ENCODE data around the gene FOXS1.

FOXS1 gene

DNA sequence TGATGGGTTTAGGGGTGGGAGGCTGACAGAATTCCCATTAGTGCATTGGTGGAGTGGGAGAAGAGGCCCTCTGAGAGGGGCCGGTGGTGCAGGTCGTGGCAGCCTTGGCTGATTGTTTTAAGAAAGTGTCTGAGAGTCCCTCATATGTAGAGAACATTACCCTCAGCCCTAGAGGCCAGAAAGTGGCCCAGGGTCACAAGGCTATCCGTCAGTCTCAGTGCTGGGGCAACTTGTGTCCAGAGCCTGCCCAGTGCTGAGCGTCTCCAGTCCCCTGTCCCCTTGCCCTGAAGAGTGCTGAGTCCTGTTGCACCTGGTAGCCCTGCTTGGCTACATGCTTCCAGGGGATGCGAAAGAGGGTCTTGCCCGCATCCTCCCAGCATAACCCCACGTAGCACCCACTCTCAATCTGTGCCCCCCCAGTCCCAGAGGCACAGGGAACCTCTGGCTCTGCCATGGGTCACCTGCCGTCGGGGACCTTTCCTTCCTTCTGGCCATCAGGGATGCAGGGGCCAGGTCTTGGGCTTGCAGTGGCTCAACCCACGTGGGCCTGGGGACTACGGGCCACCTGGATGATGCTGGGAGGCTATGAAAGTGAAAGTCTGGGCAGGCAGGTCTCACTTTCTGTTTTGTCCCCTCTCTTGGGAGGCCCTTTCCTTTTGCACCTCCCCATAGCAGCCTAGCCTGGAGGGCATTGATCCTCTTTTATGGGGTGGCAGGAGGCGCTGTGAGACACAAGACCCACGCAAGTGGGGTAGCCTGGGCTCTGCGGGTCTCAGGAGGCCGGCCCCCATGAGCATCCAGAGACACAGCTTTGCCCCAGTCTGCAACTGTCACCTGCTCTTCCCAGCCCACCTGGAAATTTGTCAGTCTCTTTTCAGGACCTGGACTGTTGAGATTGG is 12.7 kb upstream of the FOXS1 start:
- no peak for DNase-seq (ENCODE audit: low read depth)
- TF ChIP-seq, protein P1, sequence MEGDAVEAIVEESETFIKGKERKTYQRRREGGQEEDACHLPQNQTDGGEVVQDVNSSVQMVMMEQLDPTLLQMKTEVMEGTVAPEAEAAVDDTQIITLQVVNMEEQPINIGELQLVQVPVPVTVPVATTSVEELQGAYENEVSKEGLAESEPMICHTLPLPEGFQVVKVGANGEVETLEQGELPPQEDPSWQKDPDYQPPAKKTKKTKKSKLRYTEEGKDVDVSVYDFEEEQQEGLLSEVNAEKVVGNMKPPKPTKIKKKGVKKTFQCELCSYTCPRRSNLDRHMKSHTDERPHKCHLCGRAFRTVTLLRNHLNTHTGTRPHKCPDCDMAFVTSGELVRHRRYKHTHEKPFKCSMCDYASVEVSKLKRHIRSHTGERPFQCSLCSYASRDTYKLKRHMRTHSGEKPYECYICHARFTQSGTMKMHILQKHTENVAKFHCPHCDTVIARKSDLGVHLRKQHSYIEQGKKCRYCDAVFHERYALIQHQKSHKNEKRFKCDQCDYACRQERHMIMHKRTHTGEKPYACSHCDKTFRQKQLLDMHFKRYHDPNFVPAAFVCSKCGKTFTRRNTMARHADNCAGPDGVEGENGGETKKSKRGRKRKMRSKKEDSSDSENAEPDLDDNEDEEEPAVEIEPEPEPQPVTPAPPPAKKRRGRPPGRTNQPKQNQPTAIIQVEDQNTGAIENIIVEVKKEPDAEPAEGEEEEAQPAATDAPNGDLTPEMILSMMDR (IDR thresholded peaks at IDR 0.05; ENCODE audit: control insufficient read depth, extremely low read depth, insufficient read depth), result no peak
- H3K4me3 ChIP-seq (ENCODE audit: low read depth, low read length), result no peak overlapping the region

DNA sequence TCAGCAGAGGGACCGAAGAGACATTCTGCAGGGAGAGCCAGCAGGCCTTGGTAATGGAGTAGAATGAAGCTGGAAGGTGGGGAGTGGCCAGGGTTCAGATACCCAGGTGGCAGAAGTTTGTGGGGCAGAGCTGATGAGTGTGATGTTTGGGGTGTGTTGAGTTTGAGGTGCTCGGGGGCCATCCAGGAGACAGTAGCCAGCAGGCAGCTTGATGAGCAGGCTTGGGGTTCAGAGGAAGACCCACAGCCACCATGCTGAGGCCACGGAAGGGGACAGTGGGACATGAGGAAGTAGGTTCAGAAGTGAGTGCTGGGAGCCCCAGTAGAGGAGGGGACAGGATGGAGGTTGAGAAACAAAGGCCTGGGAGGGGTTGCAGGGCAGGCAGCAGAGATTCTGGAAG is 11.1 kb upstream of the FOXS1 start:
- DNase-seq (ENCODE audit: low read depth), result no peak
- TF ChIP-seq, protein P1 (IDR thresholded peaks at IDR 0.05; ENCODE audit: control insufficient read depth, extremely low read depth, insufficient read depth), result no peak
- H3K4me3 ChIP-seq (ENCODE audit: low read depth, low read length), result no peak overlapping the region

DNA sequence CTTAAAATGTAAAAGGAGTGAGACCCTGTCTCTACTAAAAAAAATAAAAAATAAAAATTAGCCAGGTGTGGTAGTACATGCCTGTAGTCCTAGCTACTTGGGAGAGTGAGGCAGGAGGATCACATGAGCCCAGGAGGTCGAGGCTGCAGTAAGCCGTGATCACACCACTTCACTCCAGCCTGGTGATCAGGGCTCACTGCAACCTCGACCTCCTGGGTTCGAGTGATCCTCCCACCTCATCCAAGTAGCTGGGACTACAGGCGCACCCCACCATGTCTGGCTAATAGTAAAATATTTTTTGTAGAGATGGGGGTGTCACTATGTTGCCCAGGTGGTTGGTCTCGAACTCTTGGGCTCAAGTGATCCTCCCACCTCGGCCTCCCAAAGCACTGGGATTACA is 8.1 kb upstream of the FOXS1 start:
- H3K4me3 ChIP-seq (ENCODE audit: low read depth, low read length), result no peak overlapping the region
- DNase-seq (ENCODE audit: low read depth), result no peak
- TF ChIP-seq, protein P1 (IDR thresholded peaks at IDR 0.05; ENCODE audit: control insufficient read depth, extremely low read depth, insufficient read depth), result no peak

DNA sequence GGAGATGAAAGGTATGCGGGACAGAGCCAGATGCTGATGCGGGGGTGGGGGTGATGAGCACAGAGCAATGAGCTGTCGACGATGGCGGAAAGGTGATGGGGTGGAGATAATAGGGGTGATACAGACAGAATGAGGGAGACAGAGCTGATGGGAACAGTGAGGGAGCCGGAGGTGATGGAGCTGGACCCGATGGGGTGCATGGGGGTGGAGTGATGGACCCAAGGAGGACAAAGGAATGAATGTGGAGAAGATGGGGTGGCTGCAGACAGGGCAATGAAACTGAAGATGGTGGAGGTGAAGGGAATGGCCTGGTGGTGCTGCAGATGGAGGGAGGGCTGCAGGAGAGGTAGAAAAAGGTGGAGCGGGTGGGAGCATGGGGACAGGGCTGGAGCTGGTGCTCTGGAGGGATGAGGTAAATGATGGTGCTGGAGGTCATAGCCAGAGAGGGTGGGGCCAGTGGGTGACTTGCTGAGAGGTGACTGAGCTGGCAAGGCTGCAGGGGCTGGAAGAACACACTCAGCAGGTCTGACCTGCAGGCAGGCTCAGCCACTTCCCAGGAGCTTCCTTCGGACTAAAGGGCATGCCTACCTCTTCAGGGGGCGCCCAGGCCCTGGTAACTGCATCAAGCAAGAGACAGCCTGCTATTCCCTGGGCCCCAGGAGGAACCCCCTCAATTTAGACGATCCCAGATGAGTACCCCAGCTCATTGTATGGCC is 6.0 kb upstream of the FOXS1 start:
- DNase-seq (ENCODE audit: low read depth), result no peak
- TF ChIP-seq, protein P1 (IDR thresholded peaks at IDR 0.05; ENCODE audit: control insufficient read depth, extremely low read depth, insufficient read depth), result no peak
- H3K4me3 ChIP-seq (ENCODE audit: low read depth, low read length), result no peak overlapping the region

DNA sequence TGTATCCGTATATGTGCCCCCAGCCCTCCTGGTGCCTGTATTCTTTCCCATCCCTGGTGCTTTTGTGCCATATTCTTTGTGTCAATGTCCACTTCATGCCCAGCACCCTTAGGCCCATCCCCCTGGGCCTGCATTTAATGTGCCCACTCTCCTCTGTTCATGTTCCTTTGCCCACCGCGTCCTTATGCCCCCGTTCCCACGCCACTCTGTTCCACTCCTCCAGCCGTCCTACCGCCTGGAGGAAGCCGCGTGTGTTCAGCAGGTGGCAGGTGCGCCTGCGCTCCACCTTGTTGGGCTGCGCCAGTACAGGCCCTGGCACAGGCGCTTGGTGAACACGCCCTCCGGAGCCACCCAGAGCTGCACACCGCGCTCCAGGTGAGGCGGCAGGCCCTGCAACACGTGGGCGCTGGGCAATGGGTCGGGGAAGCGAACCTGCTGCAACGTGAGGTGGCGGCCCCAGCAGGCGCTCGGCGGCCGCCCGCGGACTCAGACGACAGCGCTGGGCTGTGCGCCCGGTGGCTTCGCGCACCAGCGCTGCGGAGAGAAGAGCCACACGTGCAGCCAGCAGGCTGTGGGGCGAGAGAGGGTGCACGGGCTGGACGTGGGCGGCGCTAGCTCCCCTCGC is 4.0 kb upstream of the FOXS1 start:
- TF ChIP-seq, protein P1 (IDR thresholded peaks at IDR 0.05; ENCODE audit: control insufficient read depth, extremely low read depth, insufficient read depth), result no peak
- no peak for DNase-seq (ENCODE audit: low read depth)
- H3K4me3 ChIP-seq (ENCODE audit: low read depth, low read length), result no peak overlapping the region

DNA sequence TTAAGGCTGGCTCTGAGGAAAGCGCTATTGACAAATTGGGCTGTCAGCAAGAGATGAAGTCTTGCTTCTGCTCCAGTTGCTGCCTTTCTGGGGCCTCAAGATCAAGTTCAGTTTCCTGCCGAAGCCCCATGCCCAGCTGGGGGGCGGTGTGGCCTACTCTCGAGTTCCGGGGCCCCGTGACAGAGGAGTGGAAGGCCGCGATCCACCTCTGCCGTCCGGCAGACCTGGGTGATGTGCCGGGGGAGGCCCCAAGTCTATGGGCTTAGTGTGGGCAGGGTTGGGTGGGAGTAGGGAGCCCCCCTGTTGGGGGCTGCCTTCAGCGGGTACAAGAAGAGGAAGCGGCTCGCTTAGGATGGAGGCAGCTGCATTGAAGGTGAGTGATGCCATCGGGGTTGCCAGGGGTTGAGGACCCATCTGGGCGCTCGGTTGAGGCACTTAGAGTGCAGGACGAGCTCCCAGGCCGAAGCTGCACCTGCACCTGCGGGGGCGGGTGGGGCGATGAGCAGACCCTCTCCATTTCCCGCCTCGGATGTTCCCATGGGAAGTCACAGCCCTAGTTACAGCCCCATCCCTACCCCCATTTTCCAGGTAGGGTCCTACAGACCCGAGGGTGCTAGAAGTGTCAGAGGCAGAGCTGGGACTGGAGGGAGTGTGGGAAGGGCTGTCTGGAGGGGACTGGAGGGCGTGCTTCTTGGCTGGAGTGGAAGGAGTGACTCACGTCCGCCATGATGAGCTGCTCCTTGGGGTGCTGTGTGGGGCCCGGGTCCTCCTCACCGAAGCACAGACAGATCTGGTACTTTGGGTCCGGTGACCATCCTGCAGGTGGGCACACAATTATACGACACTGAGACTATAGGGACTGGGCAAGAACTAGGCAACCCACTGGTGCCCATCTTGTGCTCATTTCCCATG is 2.9 kb upstream of the FOXS1 start:
- no peak overlapping the region for H3K4me3 ChIP-seq (ENCODE audit: low read depth, low read length)
- no peak for DNase-seq (ENCODE audit: low read depth)
- TF ChIP-seq, protein P1 (IDR thresholded peaks at IDR 0.05; ENCODE audit: control insufficient read depth, extremely low read depth, insufficient read depth), result no peak

All from LNCaP clone FGC (cell line).